IMR-90 (cell line): ENCODE results near the gene SPDYE4. TPM values are rescaled to one million over a fixed set of nuclear protein-coding genes. Genes with fewer than 3 reads are reported as not detected.

Source experiments
- ATAC-seq: fragments of 200-7000 bp; cut with Tn5 transposase; 2 replicates; pipeline ENCODE4 v1.9.1; 2020; ENCODE audit warnings: low read depth, mild to moderate bottlenecking, moderate library complexity
- BruUV-seq: library from RNA; stranded (reverse); fragments of 400-500 nt; replicated peaks from 2 replicates; lab custom pipeline; 2021; lab: Mats Ljungman, UMichigan
- CTCF ChIA-PET: fragments of 300-600 bp; formaldehyde crosslinking; extraction: SDS; loops from one replicate; lab custom pipeline; 2021; ENCODE audit warnings: antibody characterized with exemption; lab: Yijun Ruan, JAX
- POLR2A ChIA-PET: fragments of 300-600 bp; sonication (Branson Sonifier 250); formaldehyde crosslinking; loops from one replicate; lab custom pipeline; 2022; ENCODE audit warnings: antibody characterized with exemption; ENCODE audit not compliant: unreplicated experiment; lab: Charles Lee
- DNase-seq: peaks from one replicate; pipeline ENCODE4 v3.0.0; 2013
- H2AFZ ChIP-seq: replicated peaks from 2 replicates; pipeline ENCODE3; 2013; ENCODE audit warnings: low read length, mild to moderate bottlenecking; ENCODE audit not compliant: poor library complexity
- H2AK5ac ChIP-seq: 2 replicates; pipeline ENCODE4 v1.6.1; 2013; ENCODE audit warnings: low read depth, low read length, inconsistent platforms
- H2AK9ac ChIP-seq: replicated peaks from 2 replicates; pipeline ENCODE3; 2013; ENCODE audit warnings: mild to moderate bottlenecking, low read depth, low read length, moderate library complexity; ENCODE audit not compliant: poor library complexity
- H2BK120ac ChIP-seq: 2 replicates; pipeline ENCODE4 v1.6.1; 2013; ENCODE audit warnings: low read depth, low read length, inconsistent platforms
- H2BK15ac ChIP-seq: 3 replicates; pipeline ENCODE4 v1.6.1; 2013; ENCODE audit warnings: low read depth, low read length, inconsistent platforms
- H2BK20ac ChIP-seq: 2 replicates; pipeline ENCODE4 v1.6.1; 2013; ENCODE audit warnings: low read depth, mild to moderate bottlenecking, inconsistent platforms, low read length, moderate library complexity
- H2BK5ac ChIP-seq: 2 replicates; pipeline ENCODE4 v1.6.1; 2013; ENCODE audit warnings: mild to moderate bottlenecking, low read depth, low read length, inconsistent platforms; ENCODE audit not compliant: poor library complexity, severe bottlenecking
- H3K14ac ChIP-seq: replicated peaks from 2 replicates; pipeline ENCODE4 v1.6.1; 2013; ENCODE audit warnings: low read depth, low read length, inconsistent platforms
- H3K18ac ChIP-seq: 2 replicates; pipeline ENCODE4 v1.6.1; 2013; ENCODE audit warnings: low read depth, low read length, control low read depth
- H3K23ac ChIP-seq: 2 replicates; pipeline ENCODE4 v1.6.1; 2013; ENCODE audit warnings: low read depth, low read length, inconsistent platforms
- H3K27ac ChIP-seq: 2 replicates; pipeline ENCODE4 v1.5.1; 2013; ENCODE audit warnings: mild to moderate bottlenecking, control low read depth, low read length; ENCODE audit not compliant: insufficient read depth
- H3K27me3 ChIP-seq: 2 replicates; pipeline ENCODE4 v1.6.1; 2013; ENCODE audit warnings: low read length; ENCODE audit not compliant: control insufficient read depth, insufficient read depth
- H3K36me3 ChIP-seq: 2 replicates; pipeline ENCODE4 v1.6.1; 2013; ENCODE audit warnings: low read length, mixed read lengths; ENCODE audit not compliant: control insufficient read depth, insufficient read depth
- H3K4ac ChIP-seq: 2 replicates; pipeline ENCODE4 v1.6.1; 2013; ENCODE audit warnings: low read depth, low read length, inconsistent platforms
- H3K4me1 ChIP-seq: 2 replicates; pipeline ENCODE4 v1.6.1; 2013; ENCODE audit warnings: low read length, mixed read lengths; ENCODE audit not compliant: control insufficient read depth, insufficient read depth
- H3K4me2 ChIP-seq: 2 replicates; pipeline ENCODE4 v1.6.1; 2013; ENCODE audit warnings: low read depth, mild to moderate bottlenecking, control low read depth, low read length, moderate library complexity
- H3K4me3 ChIP-seq: 2 replicates; pipeline ENCODE4 v1.5.1; 2013; ENCODE audit warnings: low read depth, mild to moderate bottlenecking, control low read depth, low read length, moderate library complexity; ENCODE audit not compliant: insufficient read depth
- H3K56ac ChIP-seq: 2 replicates; pipeline ENCODE4 v1.6.1; 2013; ENCODE audit warnings: low read length, inconsistent platforms; ENCODE audit not compliant: insufficient read depth; ENCODE audit errors: extremely low read depth
- H3K79me1 ChIP-seq, 2 experiments: 2 replicates each; pipeline ENCODE4 v1.6.1; 2013; ENCODE audit warnings: low read length in 2 of 2, inconsistent platforms in 1 of 2, low read depth in 1 of 2
- H3K9ac ChIP-seq: 2 replicates; pipeline ENCODE4 v1.6.1; 2013; ENCODE audit warnings: low read depth, low read length, control low read depth
- H3K9me1 ChIP-seq: 2 replicates; pipeline ENCODE4 v1.6.1; 2013; ENCODE audit warnings: low read length, inconsistent platforms; ENCODE audit not compliant: insufficient read depth
- H3K9me3 ChIP-seq: 2 replicates; pipeline ENCODE4 v1.6.1; 2013; ENCODE audit warnings: low read length; ENCODE audit not compliant: control insufficient read depth, insufficient read depth
- H4K20me1 ChIP-seq: 2 replicates; pipeline ENCODE4 v1.6.1; 2013; ENCODE audit warnings: low read length, inconsistent platforms; ENCODE audit not compliant: insufficient read depth
- H4K5ac ChIP-seq: 2 replicates; pipeline ENCODE4 v1.6.1; 2013; ENCODE audit warnings: mild to moderate bottlenecking, low read depth, low read length, control low read depth
- H4K8ac ChIP-seq, 2 experiments: 2 replicates each; pipeline ENCODE4 v1.6.1; 2013; ENCODE audit warnings: low read depth in 2 of 2, low read length in 2 of 2, control low read depth in 1 of 2, inconsistent platforms in 1 of 2
- H4K91ac ChIP-seq: 2 replicates; pipeline ENCODE4 v1.6.1; 2013; ENCODE audit warnings: low read depth, low read length, inconsistent platforms; ENCODE audit not compliant: insufficient read depth
- BHLHE40 ChIP-seq: fragments of 150-350 bp; IDR thresholded peaks from 2 replicates; pipeline ENCODE4 v1.6.1; 2016; ENCODE audit warnings: mild to moderate bottlenecking, low read depth, low read length
- CEBPB ChIP-seq: IDR thresholded peaks from 2 replicates; pipeline ENCODE4 v1.6.1; 2012; ENCODE audit warnings: low read depth, low read length, improper control_type of control experiment
- CHD1 ChIP-seq: IDR thresholded peaks from 2 replicates; pipeline ENCODE4 v1.6.1; 2012; ENCODE audit warnings: low read depth, low read length, improper control_type of control experiment
- FOS ChIP-seq: fragments of 150-350 bp; IDR thresholded peaks from 2 replicates; pipeline ENCODE4 v1.6.1; 2016; ENCODE audit warnings: low read depth, low read length
- MAZ ChIP-seq: IDR thresholded peaks from 2 replicates; pipeline ENCODE4 v1.6.1; 2012; ENCODE audit warnings: low read depth, mild to moderate bottlenecking, low read length, improper control_type of control experiment, moderate library complexity, borderline replicate concordance
- MXI1 ChIP-seq: IDR thresholded peaks from 2 replicates; pipeline ENCODE4 v1.6.1; 2012; ENCODE audit warnings: low read depth, mild to moderate bottlenecking, low read length, moderate library complexity, borderline replicate concordance
- NFE2L2 ChIP-seq: fragments of 150-350 bp; IDR thresholded peaks from 2 replicates; pipeline ENCODE4 v1.6.1; 2016; ENCODE audit warnings: low read depth, mild to moderate bottlenecking, low read length
- POLR2A ChIP-seq: IDR thresholded peaks from 2 replicates; pipeline ENCODE4 v1.6.1; 2012; ENCODE audit warnings: mild to moderate bottlenecking, low read depth, low read length
- RAD21 ChIP-seq: IDR thresholded peaks from 2 replicates; pipeline ENCODE4 v1.6.1; 2012; ENCODE audit warnings: low read length, improper control_type of control experiment
- RCOR1 ChIP-seq: IDR thresholded peaks from 2 replicates; pipeline ENCODE4 v1.6.1; 2012; ENCODE audit warnings: mild to moderate bottlenecking, low read length, improper control_type of control experiment; ENCODE audit not compliant: insufficient replicate concordance
- RFX5 ChIP-seq: IDR thresholded peaks from 2 replicates; pipeline ENCODE4 v1.8.0; 2012; ENCODE audit warnings: low read depth, mild to moderate bottlenecking, low read length, moderate library complexity
- SMC3 ChIP-seq: fragments of 150-350 bp; IDR thresholded peaks from 2 replicates; pipeline ENCODE4 v1.6.1; 2016; ENCODE audit warnings: low read depth, mild to moderate bottlenecking, antibody characterized with exemption, low read length, moderate library complexity
- USF2 ChIP-seq: fragments of 150-350 bp; IDR thresholded peaks from 2 replicates; pipeline ENCODE4 v1.6.1; 2017; ENCODE audit warnings: mild to moderate bottlenecking, antibody characterized with exemption, low read length, low read depth
- WGBS, 2 experiments: methylation state at CpG; one replicate each; pipeline versions ENCODE4 v1.1.5 to v1.1.7; 2013; ENCODE audit warnings: missing lambda C conversion rate in 2 of 2; ENCODE audit not compliant: insufficient read length in 1 of 2; ENCODE audit errors: extremely low coverage in 2 of 2; 5-methylcytosine and 5-hydroxymethylcytosine counted together
- dilution Hi-C: fragments of 300-500 bp; cut with HindIII; formaldehyde crosslinking; loops from one replicate; pipeline ENCODE4 v1.14.3; 2018; ENCODE audit warnings: low sequenced_read_pairs; ENCODE audit not compliant: unreplicated experiment
- in situ Hi-C: fragments of 300-500 bp; cut with MboI; formaldehyde crosslinking; loops from 3 replicates; pipeline ENCODE4 v1.14.3; 2019; ENCODE audit warnings: low sequenced_read_pairs, inconsistent platforms, mixed read lengths
- intact Hi-C: fragments of 100-400 bp; cut with micrococcal nuclease; formaldehyde crosslinking; loops from 2 replicates; pipeline ENCODE4 v1.10.0; 2022
- polyA plus RNA-seq, 3 experiments: library from polyadenylated mRNA; depleted of rRNA; stranded (reverse); fragments of >200 nt; gene quantifications; 2 replicates each; pipeline ENCODE4 v1.2.3, GENCODE V29; 2012; ENCODE audit warnings: low replicate concordance in 1 of 3
- total RNA-seq: library from RNA; depleted of rRNA; stranded (reverse); fragments of >200 nt; gene quantifications from 2 replicates; pipeline ENCODE4 v1.2.3, GENCODE V29; 2012
- TF ChIP-seq, protein P1 (sequence below): conservative IDR thresholded peaks from 2 replicates; pipeline ENCODE4 v1.5.1; 2012; ENCODE audit warnings: mild to moderate bottlenecking, low read depth, low read length, improper control_type of control experiment

Gene SPDYE4
- total and polyA plus RNA-seq, 2 of the 4 experiments (the other 2 are of a cell fraction) = not detected

DNA sequence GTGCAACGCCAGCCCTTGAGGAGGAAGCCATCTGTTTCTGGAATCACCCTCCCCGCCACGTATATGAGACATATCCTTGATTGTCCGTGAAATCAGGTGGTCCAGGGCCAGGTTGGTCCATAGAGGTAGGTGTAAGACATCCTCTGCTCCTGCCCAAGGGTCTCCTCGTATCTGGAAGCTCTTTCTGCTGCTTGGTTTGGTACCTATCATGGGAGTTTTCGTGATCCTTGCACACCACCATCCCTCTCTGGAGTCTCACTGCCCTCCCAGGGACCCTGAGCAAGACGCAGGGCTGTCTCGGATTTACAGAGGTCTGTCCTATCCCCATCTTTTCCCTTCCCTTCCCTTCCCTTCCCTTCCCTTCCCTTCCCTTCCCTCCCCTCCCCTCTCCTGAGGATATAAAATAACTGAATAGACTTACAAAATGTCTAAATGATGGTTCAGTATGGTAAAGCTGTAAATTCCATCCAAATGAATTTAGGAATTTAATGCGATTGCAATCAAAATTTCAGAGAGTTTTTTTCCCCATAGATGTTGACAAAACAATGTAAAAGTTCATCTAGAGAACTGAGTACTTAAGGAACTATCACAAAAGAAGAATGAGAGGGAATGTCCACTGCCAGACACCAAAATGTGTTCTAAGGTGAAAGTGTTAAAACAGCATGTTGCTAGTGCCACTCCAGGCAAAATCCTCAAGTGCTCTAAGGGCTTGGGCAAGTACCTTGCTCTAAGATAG, 11.7 kb downstream of the SPDYE4 start:
- 0 out of 2 replicates have a peak overlapping the region, but pooled peaks have one; percentile 8 for H3K23ac ChIP-seq
- no peak overlapping the region for H3K56ac ChIP-seq
- no peaks in the 10 kb centered on the region for H3K79me1 ChIP-seq
- no peak overlapping the region for H4K91ac ChIP-seq
- ATAC-seq = no peak
- H3K9me1 ChIP-seq = no peaks in the 10 kb centered on the region
- no peak overlapping the region for H3K27ac ChIP-seq
- H2BK120ac ChIP-seq = 0 out of 2 replicates have a peak overlapping the region, but pooled peaks have one; percentile 5
- intact Hi-C loops = loop anchor here (1.0 to 2.0 kb wide), 4 partner anchors 40 to 363 kb away; partner anchors contain the start of gene RPL26
- no peak overlapping the region for H3K9ac ChIP-seq
- H3K27me3 ChIP-seq = peaks cover 14% of the 10 kb centered on the region
- in situ Hi-C loops = loop anchor here (10.0 kb wide), 1 partner anchor 172 kb away; no protein-coding TSS in a partner anchor
- H4K20me1 ChIP-seq = no peaks in the 10 kb centered on the region
- no TSS peak for BruUV-seq
- no CpG with 5 or more reads among the region's 9 CpGs for WGBS, 2 experiments
- H4K5ac ChIP-seq = no peak overlapping the region
- H3K4me3 ChIP-seq = peak overlapping the region; percentile 48; the same call in 1 of the 2 replicates
- H2AFZ ChIP-seq = peak overlapping the region; percentile 91
- H3K18ac ChIP-seq = no peak overlapping the region
- no peak overlapping the region; the same call in 1 of the 2 replicates for H3K4ac ChIP-seq
- no peaks in the 10 kb centered on the region for H3K9me3 ChIP-seq
- H3K36me3 ChIP-seq = no peaks in the 10 kb centered on the region
- H2BK5ac ChIP-seq = no peak overlapping the region
- H2BK20ac ChIP-seq = no peak overlapping the region
- H2AK9ac ChIP-seq = no peak overlapping the region
- H3K4me2 ChIP-seq = peak overlapping the region; percentile 99
- H2AK5ac ChIP-seq = no peak overlapping the region; the same call in 1 of the 2 replicates
- dilution Hi-C loops = no loop called here
- H4K8ac ChIP-seq = peak overlapping the region in 1 of 2 experiments; percentile 68; a peak in 1 of 4 replicates
- peak; percentile 5 for DNase-seq
- H2BK15ac ChIP-seq = 0 out of 3 replicates have a peak overlapping the region, but pooled peaks have one; percentile 32
- no peaks in the 10 kb centered on the region for H3K4me1 ChIP-seq
- H3K14ac ChIP-seq = no peak overlapping the region
- CTCF ChIA-PET = interaction anchor here (0.5 to 1.5 kb wide), 5 partner anchors 211 to 339 kb away, joined by 3 to 5 read pairs (median 3); no protein-coding TSS in a partner anchor
- POLR2A ChIA-PET = no interaction called here
- TF ChIP-seq USF2 = no peak
- TF ChIP-seq MXI1 = no peak
- TF ChIP-seq, protein P1, sequence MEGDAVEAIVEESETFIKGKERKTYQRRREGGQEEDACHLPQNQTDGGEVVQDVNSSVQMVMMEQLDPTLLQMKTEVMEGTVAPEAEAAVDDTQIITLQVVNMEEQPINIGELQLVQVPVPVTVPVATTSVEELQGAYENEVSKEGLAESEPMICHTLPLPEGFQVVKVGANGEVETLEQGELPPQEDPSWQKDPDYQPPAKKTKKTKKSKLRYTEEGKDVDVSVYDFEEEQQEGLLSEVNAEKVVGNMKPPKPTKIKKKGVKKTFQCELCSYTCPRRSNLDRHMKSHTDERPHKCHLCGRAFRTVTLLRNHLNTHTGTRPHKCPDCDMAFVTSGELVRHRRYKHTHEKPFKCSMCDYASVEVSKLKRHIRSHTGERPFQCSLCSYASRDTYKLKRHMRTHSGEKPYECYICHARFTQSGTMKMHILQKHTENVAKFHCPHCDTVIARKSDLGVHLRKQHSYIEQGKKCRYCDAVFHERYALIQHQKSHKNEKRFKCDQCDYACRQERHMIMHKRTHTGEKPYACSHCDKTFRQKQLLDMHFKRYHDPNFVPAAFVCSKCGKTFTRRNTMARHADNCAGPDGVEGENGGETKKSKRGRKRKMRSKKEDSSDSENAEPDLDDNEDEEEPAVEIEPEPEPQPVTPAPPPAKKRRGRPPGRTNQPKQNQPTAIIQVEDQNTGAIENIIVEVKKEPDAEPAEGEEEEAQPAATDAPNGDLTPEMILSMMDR = no peak
- no peak for TF ChIP-seq NFE2L2
- no peak for TF ChIP-seq RFX5
- no peak for TF ChIP-seq MAZ
- no peak for TF ChIP-seq CEBPB
- TF ChIP-seq SMC3 = no peak
- TF ChIP-seq RCOR1 = no peak
- TF ChIP-seq BHLHE40 = no peak
- no peak for TF ChIP-seq CHD1
- no peak for TF ChIP-seq FOS
- TF ChIP-seq RAD21 = no peak
- TF ChIP-seq POLR2A = no peak
